ENCODE results near the gene GABBR2.

GRCh38 chr9:98383758-98384157 lies 325.0 kb downstream of the GABBR2 start:
- TF ChIP-seq CTCF (conservative IDR thresholded peaks at IDR 0.05; ENCODE audit: low read depth, low read length) (no peak), EZH2 (IDR thresholded peaks at IDR 0.05; ENCODE audit: borderline replicate concordance, low read depth, low read length, poor library complexity, severe bottlenecking) (no peak)

Measured in A673 (cell line).